SK-N-SH (cell line): ENCODE data around the gene ZCCHC14.

ENCODE experiments used
- EP300 ChIP-seq, 2 experiments: IDR thresholded peaks; 2 replicates each; pipeline versions ENCODE4 v1.4.0 to v1.6.1; 2012; ENCODE audit warnings: borderline replicate concordance in 1 of 2, low read depth in 1 of 2, low read length in 1 of 2
- RFX5 ChIP-seq: IDR thresholded peaks from 2 replicates; pipeline ENCODE4 v1.6.1; 2012; ENCODE audit warnings: mild to moderate bottlenecking, improper control_type of control experiment, low read length
- TF ChIP-seq, protein P1 (sequence below): fragments of 200-600 bp; sonication (generic); IDR thresholded peaks from 2 replicates; pipeline ENCODE4 v1.6.1; 2017; ENCODE audit warnings: antibody characterized with exemption, mild to moderate bottlenecking, moderate library complexity

DNA sequence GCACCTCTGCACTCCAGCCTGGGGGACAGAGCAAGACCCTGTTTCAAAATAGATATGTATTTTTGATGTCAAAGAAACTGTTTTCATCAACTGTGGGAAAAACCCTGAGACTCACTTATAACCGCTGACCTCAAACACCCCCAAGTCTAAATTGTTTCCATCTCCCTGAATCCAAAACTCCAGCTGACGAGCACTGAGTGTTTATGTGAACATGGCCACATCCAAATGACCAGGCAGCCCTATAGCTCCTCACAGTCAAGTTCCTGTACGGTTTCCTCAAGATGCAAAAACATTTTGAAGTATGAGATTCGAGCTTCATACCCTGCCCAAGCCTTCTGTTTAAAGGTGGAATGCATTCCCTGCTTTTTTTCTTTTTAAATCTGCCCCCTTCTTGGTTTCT is 45.3 kb upstream of the ZCCHC14 start:
- TF ChIP-seq EP300 (IDR thresholded peaks at IDR 0.05; ENCODE audit: borderline replicate concordance in 1 of 2, low read depth in 1 of 2, low read length in 1 of 2) (no peak), RFX5 (no peak)
- TF ChIP-seq, protein P1, sequence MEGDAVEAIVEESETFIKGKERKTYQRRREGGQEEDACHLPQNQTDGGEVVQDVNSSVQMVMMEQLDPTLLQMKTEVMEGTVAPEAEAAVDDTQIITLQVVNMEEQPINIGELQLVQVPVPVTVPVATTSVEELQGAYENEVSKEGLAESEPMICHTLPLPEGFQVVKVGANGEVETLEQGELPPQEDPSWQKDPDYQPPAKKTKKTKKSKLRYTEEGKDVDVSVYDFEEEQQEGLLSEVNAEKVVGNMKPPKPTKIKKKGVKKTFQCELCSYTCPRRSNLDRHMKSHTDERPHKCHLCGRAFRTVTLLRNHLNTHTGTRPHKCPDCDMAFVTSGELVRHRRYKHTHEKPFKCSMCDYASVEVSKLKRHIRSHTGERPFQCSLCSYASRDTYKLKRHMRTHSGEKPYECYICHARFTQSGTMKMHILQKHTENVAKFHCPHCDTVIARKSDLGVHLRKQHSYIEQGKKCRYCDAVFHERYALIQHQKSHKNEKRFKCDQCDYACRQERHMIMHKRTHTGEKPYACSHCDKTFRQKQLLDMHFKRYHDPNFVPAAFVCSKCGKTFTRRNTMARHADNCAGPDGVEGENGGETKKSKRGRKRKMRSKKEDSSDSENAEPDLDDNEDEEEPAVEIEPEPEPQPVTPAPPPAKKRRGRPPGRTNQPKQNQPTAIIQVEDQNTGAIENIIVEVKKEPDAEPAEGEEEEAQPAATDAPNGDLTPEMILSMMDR: no peak
